Endothelial cell of umbilical vein (primary cell): ENCODE data around the gene TBC1D5. TPM values are rescaled to one million over a fixed set of nuclear protein-coding genes. Genes with fewer than 3 reads are reported as not detected.
A peak's percentile ranks its signal among the peaks of the same experiment; 100 is the strongest.

Experiments used
- BruUV-seq: library from RNA; stranded (reverse); fragments of 400-500 nt; replicated peaks from 2 replicates; lab custom pipeline; 2021; lab: Mats Ljungman, UMichigan
- CTCF ChIA-PET: fragments of 300-600, 350-600 bp; sonication (Branson Sonifier 250); formaldehyde crosslinking; loops from one replicate; lab custom pipeline; 2021; ENCODE audit warnings: antibody characterized with exemption, inconsistent platforms; lab: Charles Lee
- POLR2A ChIA-PET: fragments of 300-600, 350-600 bp; sonication (Branson Sonifier 250); formaldehyde crosslinking; loops from one replicate; lab custom pipeline; 2021; ENCODE audit warnings: antibody characterized with exemption, inconsistent platforms; lab: Charles Lee
- DNase-seq: peaks from one replicate; pipeline ENCODE4 v3.0.0-alpha.2; 2011; ENCODE audit warnings: low read depth, low spot score
- FAIRE-seq: peaks from 2 replicates; lab custom pipeline; 2011; peaks lifted over from hg19 to GRCh38; lab: Jason Lieb, UNC
- H2AFZ ChIP-seq: 2 replicates; pipeline ENCODE4 v1.6.0; 2012; ENCODE audit warnings: low read depth, low read length, control low read depth, inconsistent platforms
- H3K27ac ChIP-seq: 2 replicates; pipeline ENCODE4 v1.5.1; 2011; ENCODE audit warnings: low read depth, mild to moderate bottlenecking, control low read depth, low read length, moderate library complexity; ENCODE audit not compliant: insufficient read depth
- H3K27me3 ChIP-seq, 2 experiments: 2 replicates each; pipeline versions ENCODE4 v1.6.0 to v1.6.1; 2011; ENCODE audit warnings: low read length in 2 of 2, mixed read lengths in 1 of 2; ENCODE audit not compliant: control insufficient read depth in 2 of 2, insufficient read depth in 2 of 2
- H3K36me3 ChIP-seq, 2 experiments: 2 replicates in 1 of 2; 3 replicates in 1 of 2; pipeline ENCODE4 v1.5.1; 2011; ENCODE audit warnings: low read length in 2 of 2, mild to moderate bottlenecking in 1 of 2, moderate library complexity in 1 of 2; ENCODE audit not compliant: control insufficient read depth in 2 of 2, insufficient read depth in 2 of 2; ENCODE audit errors: extremely low read depth in 1 of 2
- H3K4me1 ChIP-seq: 3 replicates; pipeline ENCODE4 v1.5.1; 2011; ENCODE audit warnings: mild to moderate bottlenecking, low read length; ENCODE audit not compliant: control insufficient read depth, insufficient read depth; ENCODE audit errors: extremely low read depth
- H3K4me2 ChIP-seq: 2 replicates; pipeline ENCODE4 v1.6.1; 2011; ENCODE audit warnings: low read length, control low read depth, mixed read lengths; ENCODE audit not compliant: insufficient read depth
- H3K4me3 ChIP-seq, 3 experiments: fragments of 200-600 bp in 1 of 3; sonication (generic), shearing (Covaris generic) in 1 of 3; replicated peaks in 1 of 3; 2 replicates each; pipeline ENCODE4 v1.5.1; 2011 to 2016; ENCODE audit warnings: control low read depth in 3 of 3, low read length in 3 of 3, mild to moderate bottlenecking in 2 of 3, inconsistent platforms in 1 of 3, low read depth in 1 of 3, moderate library complexity in 1 of 3; ENCODE audit not compliant: insufficient read depth in 1 of 3
- H3K79me2 ChIP-seq: 2 replicates; pipeline ENCODE4 v1.6.0; 2012; ENCODE audit warnings: low read length, inconsistent platforms; ENCODE audit not compliant: control insufficient read depth, insufficient read depth
- H3K9ac ChIP-seq: replicated peaks from 2 replicates; pipeline ENCODE3; 2011; ENCODE audit warnings: low read length, control low read depth; ENCODE audit not compliant: insufficient read depth; ENCODE audit errors: extremely low read depth
- H3K9me1 ChIP-seq: replicated peaks from 3 replicates; pipeline ENCODE4 v1.6.0; 2011; ENCODE audit warnings: mild to moderate bottlenecking, low read length; ENCODE audit not compliant: control insufficient read depth, insufficient read depth; ENCODE audit errors: extremely low read depth
- H3K9me3 ChIP-seq: replicated peaks from 2 replicates; pipeline ENCODE4 v1.5.1; 2012; ENCODE audit warnings: low read length, inconsistent platforms; ENCODE audit not compliant: control insufficient read depth, insufficient read depth
- H4K20me1 ChIP-seq: replicated peaks from 2 replicates; pipeline ENCODE3; 2011; ENCODE audit warnings: mild to moderate bottlenecking, low read length; ENCODE audit not compliant: control insufficient read depth, insufficient read depth; ENCODE audit errors: extremely low read depth
- EZH2 ChIP-seq: IDR thresholded peaks from 2 replicates; pipeline ENCODE4 v1.6.1; 2012; ENCODE audit warnings: borderline replicate concordance, low read depth, mild to moderate bottlenecking, moderate library complexity, low read length, inconsistent platforms; ENCODE audit not compliant: severe bottlenecking
- FOS ChIP-seq: IDR thresholded peaks from 2 replicates; pipeline ENCODE4 v1.6.1; 2011; ENCODE audit warnings: mild to moderate bottlenecking, low read length, moderate library complexity, borderline replicate concordance; ENCODE audit not compliant: insufficient read depth
- GATA2 ChIP-seq: IDR thresholded peaks from 2 replicates; pipeline ENCODE4 v1.7.0; 2011; ENCODE audit warnings: low read depth, mild to moderate bottlenecking, moderate library complexity, mixed read lengths, low read length; ENCODE audit not compliant: insufficient read length, insufficient read depth
- JUN ChIP-seq: IDR thresholded peaks from 2 replicates; pipeline ENCODE4 v1.6.1; 2011; ENCODE audit warnings: borderline replicate concordance, low read depth; ENCODE audit not compliant: insufficient read length, insufficient read depth
- MYC ChIP-seq: IDR thresholded peaks from one replicate; pipeline ENCODE4 v1.6.1; 2011; ENCODE audit warnings: mild to moderate bottlenecking, low read depth, low read length
- POLR2A ChIP-seq: IDR thresholded peaks from 2 replicates; pipeline ENCODE4 v1.6.1; 2012; ENCODE audit warnings: low read depth, mild to moderate bottlenecking, control low read depth, low read length
- POLR2AphosphoS5 ChIP-seq: IDR thresholded peaks from 2 replicates; pipeline ENCODE4 v1.6.1; 2012; ENCODE audit warnings: low read depth, mild to moderate bottlenecking, control low read depth, low read length, moderate library complexity; ENCODE audit not compliant: insufficient read depth
- dilution Hi-C: fragments of 300-500 bp; cut with MboI; formaldehyde crosslinking; loops from one replicate; pipeline ENCODE4 v1.15.0; 2019; ENCODE audit warnings: low sequenced_read_pairs; ENCODE audit not compliant: extremely low pct_ligation_motif_present
- intact Hi-C: fragments of 100-400 bp; cut with micrococcal nuclease; formaldehyde crosslinking; loops from one replicate; pipeline ENCODE4 v1.10.0; 2022
- polyA plus RNA-seq, 4 experiments: library from polyadenylated mRNA; depleted of rRNA in 3 of 4; stranded (reverse) in 3 of 4; unstranded in 1 of 4; fragments of >200 nt; gene quantifications; 2 replicates each; pipeline versions ENCODE4 v1.2.1 to v1.2.3, GENCODE V29; 2011 to 2012; ENCODE audit warnings: missing spikeins in 1 of 4
- total RNA-seq: library from RNA; stranded (reverse); gene quantifications from 2 replicates; pipeline ENCODE4 v1.2.3, GENCODE V29; 2021
- TF ChIP-seq, protein P1 (sequence below), 2 donors: IDR thresholded peaks; 1 replicate in 1 of 2; 2 replicates in 1 of 2; pipeline ENCODE4 v1.5.1; 2011; ENCODE audit warnings: low read length in 2 of 2, mild to moderate bottlenecking in 2 of 2, moderate library complexity in 2 of 2, control low read depth in 1 of 2, inconsistent platforms in 1 of 2, low read depth in 1 of 2; ENCODE audit not compliant: insufficient read depth in 1 of 2; ENCODE audit errors: extremely low read depth in 1 of 2
- TF ChIP-seq, protein P2 (sequence below): IDR thresholded peaks from 2 replicates; pipeline ENCODE4 v1.6.1; 2011; ENCODE audit not compliant: insufficient read depth, insufficient read length

Gene TBC1D5
- total and polyA plus RNA-seq, 2 donors (not counting 3 experiments of a cell fraction or from before 2014, with no cell fraction given) = 17.5 to 44.7 TPM

DNA sequence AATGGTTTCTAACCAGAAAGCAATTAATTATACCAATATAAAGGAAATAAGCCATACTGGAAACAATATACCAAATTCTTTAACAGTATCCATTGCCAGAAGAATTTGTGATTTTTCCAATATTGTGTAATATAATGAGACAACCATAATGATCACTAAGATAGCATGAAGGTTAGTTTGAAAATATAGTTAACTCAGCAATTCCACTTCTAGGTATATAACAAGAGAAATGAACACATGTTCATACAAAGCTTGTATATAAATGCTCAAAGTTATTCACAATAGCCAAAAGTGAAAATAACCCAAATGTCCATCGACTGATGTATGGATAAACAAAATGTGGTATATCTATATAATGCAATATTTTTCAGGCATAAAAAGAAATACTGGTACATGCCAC lies 369.1 kb downstream of the TBC1D5 start:
- Histone ChIP-seq H3K4me3 (no peak overlapping the region), H3K27me3 (no peaks in the 10 kb centered on the region), H3K4me1 (no peaks in the 10 kb centered on the region), H3K36me3 (no peaks in the 10 kb centered on the region), H3K27ac (no peak overlapping the region), H3K4me2 (no peak overlapping the region), H3K9me1 (no peaks in the 10 kb centered on the region), H2AFZ (no peak overlapping the region), H4K20me1 (no peaks in the 10 kb centered on the region), H3K9me3 (no peaks in the 10 kb centered on the region), H3K79me2 (no peaks in the 10 kb centered on the region), H3K9ac (no peak overlapping the region)
- dilution Hi-C loops (no loop called here), intact Hi-C loops (loop anchor here (1.0 kb wide), 1 partner anchor 9 kb away; no protein-coding TSS in a partner anchor)
- BruUV-seq = no TSS peak
- no peak for DNase-seq
- CTCF ChIA-PET = no interaction called here
- POLR2A ChIA-PET = no interaction called here
- TF ChIP-seq FOS = no peak
- TF ChIP-seq, protein P1, sequence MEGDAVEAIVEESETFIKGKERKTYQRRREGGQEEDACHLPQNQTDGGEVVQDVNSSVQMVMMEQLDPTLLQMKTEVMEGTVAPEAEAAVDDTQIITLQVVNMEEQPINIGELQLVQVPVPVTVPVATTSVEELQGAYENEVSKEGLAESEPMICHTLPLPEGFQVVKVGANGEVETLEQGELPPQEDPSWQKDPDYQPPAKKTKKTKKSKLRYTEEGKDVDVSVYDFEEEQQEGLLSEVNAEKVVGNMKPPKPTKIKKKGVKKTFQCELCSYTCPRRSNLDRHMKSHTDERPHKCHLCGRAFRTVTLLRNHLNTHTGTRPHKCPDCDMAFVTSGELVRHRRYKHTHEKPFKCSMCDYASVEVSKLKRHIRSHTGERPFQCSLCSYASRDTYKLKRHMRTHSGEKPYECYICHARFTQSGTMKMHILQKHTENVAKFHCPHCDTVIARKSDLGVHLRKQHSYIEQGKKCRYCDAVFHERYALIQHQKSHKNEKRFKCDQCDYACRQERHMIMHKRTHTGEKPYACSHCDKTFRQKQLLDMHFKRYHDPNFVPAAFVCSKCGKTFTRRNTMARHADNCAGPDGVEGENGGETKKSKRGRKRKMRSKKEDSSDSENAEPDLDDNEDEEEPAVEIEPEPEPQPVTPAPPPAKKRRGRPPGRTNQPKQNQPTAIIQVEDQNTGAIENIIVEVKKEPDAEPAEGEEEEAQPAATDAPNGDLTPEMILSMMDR (IDR thresholded peaks at IDR 0.05; ENCODE audit: extremely low read depth in 1 of 2, insufficient read depth in 1 of 2, low read depth in 1 of 2, low read length in 2 of 2) = no peak
- no peak for TF ChIP-seq POLR2A
- no peak for TF ChIP-seq POLR2AphosphoS5
- no peak for FAIRE-seq

DNA sequence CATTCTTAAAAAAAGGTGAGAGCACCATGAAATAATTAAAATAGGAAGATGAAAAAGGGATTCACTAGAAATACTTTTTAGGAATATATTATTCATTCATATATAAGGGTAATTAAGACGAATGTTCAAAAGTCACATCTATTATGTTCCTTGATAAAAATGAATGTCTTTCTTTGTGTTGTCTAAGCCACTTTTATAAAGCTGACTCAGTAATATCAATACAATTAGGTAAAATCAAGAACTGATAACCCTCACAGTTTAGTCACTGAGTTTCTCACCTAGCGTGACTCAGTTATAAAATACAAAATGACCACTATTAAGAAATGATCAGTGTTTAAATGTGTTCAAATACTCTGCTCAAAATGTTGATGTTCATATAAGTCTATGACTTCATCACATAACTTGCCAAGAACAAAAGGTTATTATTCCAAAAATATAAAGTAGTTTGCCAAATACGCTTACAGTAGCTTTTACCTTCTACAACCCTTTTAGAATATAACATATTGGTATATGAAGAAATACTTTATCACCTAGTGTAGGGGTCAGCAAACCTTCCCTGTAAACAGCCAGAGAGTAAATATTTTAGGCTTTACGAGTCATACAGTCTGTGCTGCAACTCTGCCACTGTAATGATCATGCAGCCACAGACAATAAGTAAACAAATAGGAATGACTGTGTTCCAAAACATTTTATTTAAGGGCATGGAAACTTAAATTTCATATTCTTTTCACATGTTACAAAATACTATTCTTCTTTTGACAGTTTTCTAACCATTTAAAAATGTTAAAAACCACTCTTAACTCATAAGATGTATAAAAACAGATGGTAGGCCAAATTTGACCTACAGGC lies 369.8 kb downstream of the TBC1D5 start:
- intact Hi-C loops (loop anchor here (1.0 kb wide), 1 partner anchor 8 kb away; no protein-coding TSS in a partner anchor), dilution Hi-C loops (no loop called here)
- H3K9me3 ChIP-seq = no peaks in the 10 kb centered on the region
- H2AFZ ChIP-seq = no peak overlapping the region
- FAIRE-seq = no peak
- ChIA-PET POLR2A (no interaction called here), CTCF (no interaction called here)
- no peaks in the 10 kb centered on the region for H3K4me1 ChIP-seq
- H3K9me1 ChIP-seq = no peaks in the 10 kb centered on the region
- no peak overlapping the region for H3K9ac ChIP-seq
- peak; percentile 6 for DNase-seq
- H3K4me3 ChIP-seq = no peak overlapping the region
- no peaks in the 10 kb centered on the region for H3K36me3 ChIP-seq
- BruUV-seq = no TSS peak
- TF ChIP-seq POLR2AphosphoS5 (no peak), GATA2 (no peak), FOS (no peak), EZH2 (no peak), MYC (no peak), JUN (no peak), POLR2A (no peak)
- TF ChIP-seq, protein P2, sequence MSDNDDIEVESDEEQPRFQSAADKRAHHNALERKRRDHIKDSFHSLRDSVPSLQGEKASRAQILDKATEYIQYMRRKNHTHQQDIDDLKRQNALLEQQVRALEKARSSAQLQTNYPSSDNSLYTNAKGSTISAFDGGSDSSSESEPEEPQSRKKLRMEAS = no peak
- TF ChIP-seq, protein P1 (IDR thresholded peaks at IDR 0.05; ENCODE audit: extremely low read depth in 1 of 2, insufficient read depth in 1 of 2, low read depth in 1 of 2, low read length in 2 of 2) = no peak
- no peaks in the 10 kb centered on the region for H4K20me1 ChIP-seq
- no peaks in the 10 kb centered on the region for H3K79me2 ChIP-seq
- no peak overlapping the region for H3K27ac ChIP-seq
- H3K4me2 ChIP-seq = no peak overlapping the region
- no peaks in the 10 kb centered on the region for H3K27me3 ChIP-seq
